HG03095 (cell line): ENCODE data around the gene SPEF1.
"Not testable (repeated sequence)": the region's sequence is repeated elsewhere in the genome, so short reads cannot be mapped to it uniquely, and the experiment has no call there.

Source experiments
- ATAC-seq: cut with Tn5 transposase; IDR thresholded peaks from one replicate; pipeline ENCODE4 v1.9.1; 2021; ENCODE audit warnings: moderate library complexity; ENCODE audit not compliant: unreplicated experiment

Gene SPEF1

GRCh38 chr20:3811467-3812258, 30.4 kb upstream of the SPEF1 start:
- no peak for ATAC-seq

DNA sequence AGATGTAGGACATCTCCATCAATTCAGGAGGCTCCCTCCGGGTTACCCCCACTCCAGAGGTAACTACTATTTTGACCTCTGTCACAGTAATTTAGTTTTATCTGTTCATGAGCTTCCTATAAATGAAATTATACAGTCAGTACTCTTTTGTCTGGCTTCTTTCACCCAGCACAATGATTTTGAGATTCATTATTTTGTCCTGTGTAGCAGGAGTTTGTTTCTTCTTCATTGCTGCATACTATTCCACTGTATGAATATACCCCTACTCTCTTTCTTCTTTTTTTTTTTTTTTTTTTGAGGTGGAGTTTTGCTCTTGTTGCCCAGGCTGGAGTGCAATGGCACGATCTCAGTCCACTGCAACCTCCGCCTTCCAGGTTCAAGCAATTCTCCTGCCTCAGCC, 27.3 kb upstream of the SPEF1 start:
- ATAC-seq: no peak

DNA sequence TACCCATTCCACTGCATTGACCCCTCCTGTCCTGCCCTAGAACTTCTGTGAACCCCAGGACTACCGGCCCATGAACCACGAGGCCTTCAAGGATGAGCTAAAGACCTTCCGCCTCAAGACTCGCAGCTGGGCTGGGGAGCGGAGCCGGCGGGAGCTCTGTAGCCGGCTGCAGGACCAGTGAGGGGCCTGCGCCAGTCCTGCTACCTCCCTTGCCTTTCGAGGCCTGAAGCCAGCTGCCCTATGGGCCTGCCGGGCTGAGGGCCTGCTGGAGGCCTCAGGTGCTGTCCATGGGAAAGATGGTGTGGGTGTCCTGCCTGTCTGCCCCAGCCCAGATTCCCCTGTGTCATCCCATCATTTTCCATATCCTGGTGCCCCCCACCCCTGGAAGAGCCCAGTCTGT, 23.5 kb upstream of the SPEF1 start:
- ATAC-seq: no peak

GRCh38 chr20:3804254-3804751, 23.1 kb upstream of the SPEF1 start:
- ATAC-seq: no peak

GRCh38 chr20:3803854-3804253, 22.6 kb upstream of the SPEF1 start:
- no peak for ATAC-seq

- ATAC-seq: no peak
These were observed 22.0 kb upstream of the SPEF1 start for GRCh38 chr20:3803289-3803688.

DNA sequence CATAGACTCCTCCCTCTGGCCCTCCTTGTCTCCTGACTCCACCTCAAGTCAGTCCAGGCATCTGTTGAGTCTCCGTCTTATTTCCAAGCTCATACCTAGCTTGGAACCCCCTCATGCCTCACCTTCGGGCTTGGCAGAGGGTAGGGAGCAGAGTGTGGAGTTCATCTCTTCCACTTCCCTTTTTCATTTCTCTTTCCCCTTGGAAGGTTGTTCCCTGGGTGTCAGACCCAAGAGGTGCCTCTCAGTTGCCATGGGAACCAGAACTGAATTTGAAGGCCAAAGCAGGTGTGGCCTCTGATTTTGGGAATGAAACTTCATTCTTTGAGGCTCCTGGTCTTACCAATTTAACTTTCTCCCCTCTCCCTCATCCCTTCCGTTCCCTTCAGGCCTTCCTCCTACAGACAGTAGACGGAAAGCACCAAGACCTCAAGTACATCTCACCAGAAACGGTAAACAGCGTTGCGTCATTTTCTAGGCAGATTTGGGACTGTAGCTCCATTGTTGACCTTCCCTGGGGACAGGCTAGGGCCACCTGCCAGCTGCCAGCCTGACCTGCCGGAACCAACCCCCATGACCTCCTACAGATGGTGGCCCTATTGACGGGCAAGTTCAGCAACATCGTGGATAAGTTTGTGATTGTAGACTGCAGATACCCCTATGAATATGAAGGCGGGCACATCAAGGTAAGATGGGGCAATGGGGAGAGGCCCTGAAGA, 21.4 kb upstream of the SPEF1 start:
- ATAC-seq: no peak

- no peak for ATAC-seq
These were observed 20.6 kb upstream of the SPEF1 start for GRCh38 chr20:3801846-3802245.

- ATAC-seq: no peak
These were observed 20.1 kb upstream of the SPEF1 start for GRCh38 chr20:3801299-3801698.

- ATAC-seq: no peak
These were observed 19.6 kb upstream of the SPEF1 start for GRCh38 chr20:3800878-3801260.

DNA sequence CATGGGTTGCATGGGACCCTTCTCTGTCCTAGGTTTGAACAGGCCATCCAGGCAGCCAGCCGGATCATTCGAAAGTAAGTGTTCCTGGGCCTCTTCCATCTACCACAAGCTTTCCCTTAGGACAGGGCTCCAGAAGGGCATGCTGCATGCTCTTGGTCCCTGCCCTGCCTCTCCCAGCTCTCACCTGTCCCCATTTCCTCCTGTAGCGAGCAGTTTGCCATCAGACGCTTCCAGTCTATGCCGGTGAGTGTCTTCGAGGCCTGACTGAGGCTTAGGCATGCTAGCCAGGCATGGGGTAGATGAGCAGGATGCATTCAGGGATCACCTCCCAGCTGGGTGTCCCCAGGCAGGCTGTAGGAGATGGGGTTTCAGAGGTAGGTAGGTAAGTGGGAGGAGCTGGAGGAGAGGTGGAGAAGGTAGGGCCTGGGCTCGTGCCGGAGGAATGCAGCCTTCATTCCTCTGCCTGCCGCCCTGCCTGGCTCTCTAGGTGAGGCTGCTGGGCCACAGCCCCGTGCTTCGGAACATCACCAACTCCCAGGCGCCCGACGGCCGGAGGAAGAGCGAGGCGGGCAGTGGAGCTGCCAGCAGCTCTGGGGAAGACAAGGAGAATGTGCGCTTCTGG, 19.1 kb upstream of the SPEF1 start:
- no peak for ATAC-seq

DNA sequence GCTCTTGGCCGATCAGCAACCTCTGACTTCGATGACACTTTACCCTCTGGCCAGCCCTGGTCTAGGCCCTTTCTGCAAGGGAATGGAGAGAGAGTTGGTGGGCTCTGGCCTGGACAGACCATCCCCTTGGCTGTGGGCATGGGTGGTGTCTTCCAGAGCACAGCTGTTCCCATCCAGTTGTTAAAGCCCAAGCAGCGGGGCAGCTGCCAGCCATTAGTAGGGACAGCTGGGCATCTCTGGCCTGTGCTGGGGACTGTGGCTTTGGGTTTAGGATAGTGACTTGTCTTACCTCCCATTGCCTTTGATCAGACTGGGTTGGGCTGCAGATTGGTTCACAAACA, 17.6 kb upstream of the SPEF1 start:
- ATAC-seq: no peak

DNA sequence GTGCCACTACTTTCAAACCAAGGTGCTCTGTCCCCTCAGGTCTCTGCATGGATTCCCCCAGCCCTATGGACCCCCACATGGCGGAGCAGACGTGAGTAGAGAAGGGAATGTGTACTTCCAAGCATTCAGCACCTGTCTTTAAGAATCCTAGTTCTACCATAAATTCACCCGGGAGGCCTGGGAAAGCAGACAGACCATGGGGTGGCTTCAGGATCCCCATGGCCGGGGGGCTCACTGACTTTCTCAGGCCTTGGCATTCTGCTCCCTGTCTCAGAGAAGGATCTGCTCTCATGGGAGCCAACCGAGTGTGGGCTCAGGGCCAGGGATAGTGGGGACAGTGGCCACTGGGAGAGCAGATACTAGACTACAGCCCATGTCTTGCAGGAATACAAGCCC, 17.1 kb upstream of the SPEF1 start:
- ATAC-seq: no peak

DNA sequence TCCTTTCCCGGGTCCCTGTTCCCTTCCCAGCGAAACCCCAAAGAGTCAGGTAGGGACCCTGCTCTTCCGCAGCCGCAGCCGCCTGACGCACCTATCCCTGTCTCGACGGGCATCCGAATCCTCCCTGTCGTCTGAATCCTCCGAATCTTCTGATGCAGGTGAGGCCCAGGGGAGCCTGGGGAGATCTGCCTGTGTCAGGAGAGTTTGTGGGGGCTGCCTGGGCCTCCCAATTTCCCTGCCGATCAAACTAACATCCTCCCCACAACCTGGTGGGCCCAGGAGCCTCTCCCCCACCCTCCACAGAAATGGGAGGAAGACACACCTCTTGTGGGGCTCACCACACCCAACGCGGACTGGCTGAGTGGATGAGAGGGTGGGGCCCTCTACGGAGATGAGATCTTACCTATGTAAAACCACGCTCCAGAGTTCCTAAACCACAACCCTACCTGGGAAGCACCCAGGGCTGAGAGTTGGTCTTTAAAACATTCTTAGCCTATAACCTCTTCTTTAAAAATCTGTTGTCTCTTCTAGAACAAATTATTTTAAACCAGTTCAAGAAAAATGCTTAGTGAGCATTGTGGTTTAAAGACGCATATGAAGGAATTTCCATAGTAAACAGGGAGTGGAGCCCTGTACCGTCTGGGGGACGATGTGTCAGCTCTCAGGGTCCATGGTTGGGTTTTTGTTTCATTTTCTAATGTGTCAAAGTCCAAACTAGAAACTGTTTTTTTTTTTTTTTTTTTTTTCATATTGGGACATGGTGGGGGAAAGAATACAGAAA, 16.5 kb upstream of the SPEF1 start:
- ATAC-seq: no peak

DNA sequence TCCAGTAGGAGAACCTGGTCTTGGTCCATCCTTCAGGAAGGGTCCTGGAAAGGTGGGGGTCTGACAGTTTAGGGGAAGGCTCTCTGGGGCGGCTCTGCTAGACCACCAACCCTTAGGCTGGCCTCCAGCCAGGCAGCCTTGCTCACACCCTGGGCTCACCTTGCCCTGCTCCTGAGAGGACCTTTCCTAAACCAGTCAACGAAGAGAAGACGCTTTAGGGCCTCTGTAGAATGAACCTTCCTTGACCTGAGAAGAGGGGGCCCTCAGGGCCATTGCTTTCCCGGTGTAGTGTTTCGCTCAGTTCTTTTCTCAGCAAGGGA, 15.9 kb upstream of the SPEF1 start:
- no peak for ATAC-seq

- ATAC-seq: no peak
These were observed 15.4 kb upstream of the SPEF1 start for GRCh38 chr20:3796477-3797225.

DNA sequence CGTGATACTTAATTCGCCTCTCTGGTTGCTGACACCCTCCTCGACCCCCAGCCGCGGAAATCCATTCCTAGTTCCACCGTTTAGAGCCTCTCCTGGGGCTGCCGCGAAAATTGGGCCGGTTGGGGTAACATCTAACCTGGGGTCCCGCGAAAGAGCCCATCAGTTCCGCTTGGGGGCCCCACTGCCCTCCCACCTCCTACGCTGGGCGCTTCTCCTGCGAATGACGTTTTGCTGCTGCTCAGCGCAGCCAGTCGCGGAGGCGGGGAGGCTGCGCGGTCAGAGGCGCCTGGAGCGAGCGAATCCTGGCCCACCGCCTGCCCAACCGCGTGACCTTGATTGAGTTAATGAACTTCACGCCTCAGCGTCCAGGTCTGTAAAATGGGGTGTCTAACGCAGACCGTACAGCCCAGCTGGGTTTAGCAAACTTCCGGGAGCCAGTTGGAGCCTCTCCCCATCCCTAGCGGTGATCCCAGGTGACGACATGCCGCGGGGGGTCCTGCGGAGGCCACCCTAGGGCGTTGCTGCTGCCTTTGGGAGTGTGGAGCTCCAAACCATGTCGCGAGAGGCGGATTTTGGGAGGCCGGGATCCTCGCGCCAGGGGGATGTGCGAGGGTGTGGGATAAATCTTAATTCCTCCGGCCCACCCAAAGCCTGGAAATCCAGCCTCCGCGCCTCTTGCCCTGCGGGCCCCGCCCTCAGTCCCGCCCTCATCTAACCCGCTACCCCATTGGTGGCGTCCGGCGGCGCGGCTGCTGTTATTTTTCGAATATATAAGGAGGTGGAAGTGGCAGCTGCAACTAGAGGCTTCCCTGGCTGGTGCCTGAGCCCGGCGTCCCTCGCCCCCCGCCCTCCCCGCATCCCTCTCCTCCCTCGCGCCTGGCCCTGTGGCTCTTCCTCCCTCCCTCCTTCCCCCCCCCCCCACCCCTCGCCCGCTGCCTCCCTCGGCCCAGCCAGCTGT, 14.5 kb upstream of the SPEF1 start, which contains the start of gene CDC25B:
Gene CDC25B (plus strand): TSS at position 800 of the 958 bp plus-strand sequence. CDS start 222 bp downstream, outside the sequence.
- peak; percentile 67 for ATAC-seq

- ATAC-seq: no peak
These were observed 13.6 kb upstream of the SPEF1 start for GRCh38 chr20:3794701-3795420.

DNA sequence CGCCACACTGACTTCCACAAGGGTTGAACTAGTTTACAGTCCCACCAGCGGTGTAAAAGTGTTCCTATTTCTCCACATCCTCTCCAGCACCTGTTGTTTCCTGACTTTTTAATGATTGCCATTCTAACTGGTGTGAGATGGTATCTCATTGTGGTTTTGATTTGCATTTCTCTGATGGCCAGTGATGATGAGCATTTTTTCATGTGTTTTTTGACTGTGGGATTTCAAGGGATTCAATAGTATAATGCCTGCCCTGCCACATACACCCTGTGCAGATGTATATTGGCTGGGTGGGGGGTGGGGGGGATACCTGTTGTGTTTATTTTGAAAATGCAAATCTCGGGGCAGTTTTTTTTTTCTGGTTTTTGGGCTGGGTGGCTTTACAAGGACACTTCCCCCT, 12.9 kb upstream of the SPEF1 start:
- ATAC-seq: not testable (repeated sequence)
